Stomach (tissue), 9 donors: ENCODE data around the gene SGK1. TPM values are rescaled to one million over a fixed set of nuclear protein-coding genes. Genes with fewer than 3 reads are reported as not detected.
A peak's percentile ranks its signal among the peaks of the same experiment; 100 is the strongest.

Experiments used
- DNase-seq, 2 donors: peaks; one replicate each; pipeline versions ENCODE4 v3.0.0 to v3.0.0-alpha.2; 2013 to 2019
- H3K27ac ChIP-seq, 5 donors: fragments of 200-600 bp in 4 of 5; sonication (generic) in 4 of 5; one replicate each; pipeline ENCODE4 v1.5.1; 2013 to 2019; ENCODE audit warnings: mild to moderate bottlenecking in 1 of 5, moderate library complexity in 1 of 5
- H3K27me3 ChIP-seq, 3 donors: fragments of 200-600 bp; sonication (generic); one replicate each; pipeline ENCODE4 v1.5.1; 2017 to 2019; ENCODE audit warnings: mixed run types in 1 of 3
- H3K36me3 ChIP-seq, 4 donors: fragments of 200-600 bp; sonication (generic); 1 replicate in 3 of 4; 2 replicates in 1 of 4; pipeline ENCODE4 v1.5.1; 2016 to 2019
- H3K4me1 ChIP-seq, 4 donors: fragments of 200-600 bp; sonication (generic); one replicate each; pipeline ENCODE4 v1.5.1; 2016 to 2019
- H3K4me3 ChIP-seq, 4 donors: fragments of 200-600 bp; sonication (generic) in 3 of 4; one replicate each; pipeline ENCODE4 v1.5.1; 2016 to 2019; ENCODE audit warnings: mild to moderate bottlenecking in 1 of 4
- H3K9me3 ChIP-seq, 4 donors: fragments of 200-600 bp; sonication (generic); one replicate each; pipeline ENCODE4 v1.5.1; 2016 to 2019
- EP300 ChIP-seq: sonication (generic); formaldehyde crosslinking; IDR thresholded peaks from one replicate; pipeline ENCODE4 v1.6.1; 2017; ENCODE audit warnings: antibody characterized with exemption
- POLR2A ChIP-seq, 4 donors: fragments of 450-650 bp; IDR thresholded peaks; one replicate each; pipeline ENCODE4 v1.6.1; 2016; ENCODE audit warnings: antibody characterized with exemption in 4 of 4, control low read depth in 2 of 4, mild to moderate bottlenecking in 1 of 4, moderate library complexity in 1 of 4
- POLR2AphosphoS5 ChIP-seq, 3 donors: sonication (generic); formaldehyde crosslinking; IDR thresholded peaks; one replicate each; pipeline ENCODE4 v1.6.1; 2016; ENCODE audit warnings: antibody characterized with exemption in 3 of 3
- WGBS, 5 donors: extraction: QIAGEN DNeasy Blood & Tissue Kit in 3 of 5; methylation state at CpG; one replicate each; pipeline versions ENCODE4 v1.1.5 to v1.1.7; 2013 to 2018; 5-methylcytosine and 5-hydroxymethylcytosine counted together
- intact Hi-C: fragments of 100-400 bp; cut with DNase I; formaldehyde crosslinking; loops from one replicate; pipeline ENCODE4 v1.15.1; 2023; ENCODE audit warnings: low total_unique reads
- polyA plus RNA-seq, 3 donors: library from polyadenylated mRNA; stranded (reverse); fragments of 200-250 nt; gene quantifications; one replicate each; pipeline ENCODE4 v1.2.3, GENCODE V29; 2013
- total RNA-seq, 5 donors: library from RNA; depleted of rRNA; stranded (reverse); fragments of >200 nt; gene quantifications; one replicate each; pipeline versions ENCODE4 v1.1.0 to v1.2.3, GENCODE V29; 2014 to 2016
- TF ChIP-seq, protein P1 (sequence below), 7 experiments: fragments of 450-650 bp in 4 of 7; fragments of 200-600 bp in 3 of 7; sonication (generic) in 3 of 7; IDR thresholded peaks; one replicate each; pipeline ENCODE4 v1.5.1; 2016 to 2019; ENCODE audit warnings: antibody characterized with exemption in 7 of 7, control low read depth in 2 of 7, mild to moderate bottlenecking in 1 of 7
- donor health status: healthy with polysubstance abuse.
- donor health status: Bipolar disorder and iron deficiency.
- donor health status: healthy.

SGK1 gene
- total and polyA plus RNA-seq, 8 donors, result 72.3 to 347 (median 154) TPM

DNA sequence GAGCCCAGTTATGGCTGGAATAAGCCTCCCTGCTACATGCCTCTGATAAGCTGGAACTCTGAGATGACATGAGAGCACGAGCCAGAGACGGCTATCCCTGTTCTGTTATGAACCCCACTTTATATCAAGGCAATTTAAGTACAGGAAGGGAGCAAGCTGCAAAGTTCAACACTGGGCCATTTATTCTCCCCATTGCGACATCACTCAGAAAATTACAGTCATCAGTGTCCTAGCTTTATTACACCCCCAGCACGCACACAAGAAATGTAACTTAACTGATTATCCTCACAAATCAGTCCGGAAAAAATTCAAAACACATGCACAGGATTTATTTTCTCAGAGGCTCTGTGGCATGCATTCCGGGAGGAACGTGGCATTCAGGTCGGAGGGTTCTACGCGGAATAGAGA is 140.2 kb downstream of the SGK1 start:
- H3K4me3 ChIP-seq, result peak overlapping the region; percentile 32 to 38 (median 34)
- no peaks in the 10 kb centered on the region for H3K27me3 ChIP-seq
- intact Hi-C loops, result loop anchor here (5.0 kb wide), 1 partner anchor 645 kb away; no protein-coding TSS in a partner anchor
- no peak for TF ChIP-seq POLR2A (IDR thresholded peaks at IDR 0.05)
- TF ChIP-seq EP300, result no peak
- no peak for TF ChIP-seq POLR2AphosphoS5 (IDR thresholded peaks at IDR 0.05)
- TF ChIP-seq, protein P1, sequence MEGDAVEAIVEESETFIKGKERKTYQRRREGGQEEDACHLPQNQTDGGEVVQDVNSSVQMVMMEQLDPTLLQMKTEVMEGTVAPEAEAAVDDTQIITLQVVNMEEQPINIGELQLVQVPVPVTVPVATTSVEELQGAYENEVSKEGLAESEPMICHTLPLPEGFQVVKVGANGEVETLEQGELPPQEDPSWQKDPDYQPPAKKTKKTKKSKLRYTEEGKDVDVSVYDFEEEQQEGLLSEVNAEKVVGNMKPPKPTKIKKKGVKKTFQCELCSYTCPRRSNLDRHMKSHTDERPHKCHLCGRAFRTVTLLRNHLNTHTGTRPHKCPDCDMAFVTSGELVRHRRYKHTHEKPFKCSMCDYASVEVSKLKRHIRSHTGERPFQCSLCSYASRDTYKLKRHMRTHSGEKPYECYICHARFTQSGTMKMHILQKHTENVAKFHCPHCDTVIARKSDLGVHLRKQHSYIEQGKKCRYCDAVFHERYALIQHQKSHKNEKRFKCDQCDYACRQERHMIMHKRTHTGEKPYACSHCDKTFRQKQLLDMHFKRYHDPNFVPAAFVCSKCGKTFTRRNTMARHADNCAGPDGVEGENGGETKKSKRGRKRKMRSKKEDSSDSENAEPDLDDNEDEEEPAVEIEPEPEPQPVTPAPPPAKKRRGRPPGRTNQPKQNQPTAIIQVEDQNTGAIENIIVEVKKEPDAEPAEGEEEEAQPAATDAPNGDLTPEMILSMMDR (IDR thresholded peaks at IDR 0.05), result no peak
- no peaks in the 10 kb centered on the region for H3K9me3 ChIP-seq
- H3K27ac ChIP-seq, result peak overlapping the region; percentile 6 to 100 (median 99)
- peaks cover 14 to 49% (median 29%) of the 10 kb centered on the region in 4 donors for H3K4me1 ChIP-seq
- H3K36me3 ChIP-seq, result peaks cover 6 to 11% (median 7%) of the 10 kb centered on the region in 4 donors
- peak in 1 of 2 donors; percentile 44 for DNase-seq
- 62 to 76% (median 69%) methylated on average over 10 of the region's 10 CpGs for WGBS, 5 donors

- 74 to 88% (median 83%) methylated on average over 1 of the region's 1 CpG for WGBS, 5 donors
- Histone ChIP-seq H3K36me3 (peaks cover 11 to 16% (median 12%) of the 10 kb centered on the region in 4 donors), H3K4me3 (no peak overlapping the region), H3K27ac (peak overlapping the region; percentile 98 to 100 (median 99)), H3K27me3 (no peaks in the 10 kb centered on the region), H3K9me3 (no peaks in the 10 kb centered on the region), H3K4me1 (peaks cover 14 to 49% (median 29%) of the 10 kb centered on the region in 4 donors)
- DNase-seq, result no peak
- intact Hi-C loops, result loop anchor here (5.0 kb wide), 1 partner anchor 645 kb away; no protein-coding TSS in a partner anchor
- TF ChIP-seq POLR2AphosphoS5 (IDR thresholded peaks at IDR 0.05) (no peak), EP300 (no peak), POLR2A (IDR thresholded peaks at IDR 0.05) (no peak)
- TF ChIP-seq, protein P1 (IDR thresholded peaks at IDR 0.05), result no peak
Observed at GRCh38 chr6:134177236-134177635, 140.7 kb downstream of the SGK1 start.

GRCh38 chr6:134176264-134176975 is 141.5 kb downstream of the SGK1 start:
- peak overlapping the region; percentile 67 to 79 (median 74) for H3K4me3 ChIP-seq
- TF ChIP-seq POLR2AphosphoS5 (IDR thresholded peaks at IDR 0.05), result no peak
- no peak for TF ChIP-seq POLR2A (IDR thresholded peaks at IDR 0.05)
- TF ChIP-seq, protein P1 (IDR thresholded peaks at IDR 0.05), result no peak
- no peak for TF ChIP-seq EP300
- intact Hi-C loops, result loop anchor here (5.0 kb wide), 1 partner anchor 646 kb away; no protein-coding TSS in a partner anchor
- H3K27ac ChIP-seq, result peak overlapping the region; percentile 98 to 100 (median 99)
- DNase-seq, result peak; percentile 62 to 66
- 12 to 25% (median 16%) methylated on average over 21 to 35 of the region's 35 CpGs for WGBS, 5 donors
- H3K27me3 ChIP-seq, result no peaks in the 10 kb centered on the region
- peaks cover 20 to 56% (median 30%) of the 10 kb centered on the region in 4 donors for H3K4me1 ChIP-seq
- no peaks in the 10 kb centered on the region for H3K9me3 ChIP-seq
- peaks cover 19 to 24% (median 20%) of the 10 kb centered on the region in 4 donors for H3K36me3 ChIP-seq

GRCh38 chr6:134175532-134176263 is 142.2 kb downstream of the SGK1 start:
- intact Hi-C loops, result loop anchor here (5.0 kb wide), 1 partner anchor 647 kb away; no protein-coding TSS in a partner anchor

More at GRCh38 chr6:134175532-134176263, 142.2 kb downstream of the SGK1 start:
- Histone ChIP-seq H3K36me3 (peaks cover 26 to 31% (median 27%) of the 10 kb centered on the region in 4 donors), H3K4me3 (peak overlapping the region; percentile 67 to 79 (median 74)), H3K27ac (peak overlapping the region; percentile 98 to 100 (median 99)), H3K9me3 (no peaks in the 10 kb centered on the region), H3K4me1 (peaks cover 20 to 63% (median 35%) of the 10 kb centered on the region in 4 donors), H3K27me3 (no peaks in the 10 kb centered on the region)
- TF ChIP-seq, protein P1 (IDR thresholded peaks at IDR 0.05), result no peak
- no peak for TF ChIP-seq EP300
- peak in 1 of 4 donors; percentile 10 for TF ChIP-seq POLR2A (IDR thresholded peaks at IDR 0.05)
- TF ChIP-seq POLR2AphosphoS5 (IDR thresholded peaks at IDR 0.05), result peak; percentile 37 to 89 (median 64)
- peak; percentile 85 to 86 for DNase-seq
- WGBS, 5 donors, result 1 to 2% (median 1%) methylated on average over 35 to 44 of the region's 44 CpGs
